ENCODE data around the gene RANBP3L. TPM values are rescaled to one million over a fixed set of nuclear protein-coding genes. Genes with fewer than 3 reads are reported as not detected.
"Not testable (repeated sequence)": the region's sequence is repeated elsewhere in the genome, so short reads cannot be mapped to it uniquely, and the experiment has no call there.

Gene RANBP3L
- total RNA-seq: not detected
- total RNA-seq (2013): not detected

GRCh38 chr5:36301858-36302603 is at the start of gene RANBP3L:
RANBP3L (minus strand) TSS chr5:36301902; CDS start chr5:36301416, 486 bp downstream.
- H3K4me3 Mint-ChIP-seq: no peak within 1 kb of the TSS
- WGBS (ENCODE audit: insufficient coverage): 41% methylated on average over 5 of the region's 5 CpGs
- H3K27ac Mint-ChIP-seq: no peak within 1 kb of the TSS
- peak; percentile 35 to 65 (median 36) for ATAC-seq
- H3K9me3 Mint-ChIP-seq: no peaks in the 10 kb centered on the region
- DNase-seq: peak in 1 of 2 donors; percentile 9
- no peaks in the 10 kb centered on the region for H3K36me3 Mint-ChIP-seq
- Histone ChIP-seq H3K4me1 (ENCODE audit: control insufficient read depth, insufficient read depth, low read length) (no peaks in the 10 kb centered on the region), H3K4me3 (ENCODE audit: low read length) (no peak within 1 kb of the TSS), H3K27ac (ENCODE audit: low read length) (no peak within 1 kb of the TSS), H3K27me3 (ENCODE audit: control insufficient read depth, insufficient read depth, low read length) (peaks cover 2% of the 10 kb centered on the region), H3K9me3 (ENCODE audit: control insufficient read depth, insufficient read depth, low read length) (no peaks in the 10 kb centered on the region), H3K36me3 (ENCODE audit: control insufficient read depth, insufficient read depth, low read length) (no peaks in the 10 kb centered on the region)
- no peak for TF ChIP-seq CTCF (IDR thresholded peaks at IDR 0.05)
- intact Hi-C loops (cut with micrococcal nuclease): no loop called here
- peaks cover 0 to 5% of the 10 kb centered on the region in 2 donors for H3K27me3 Mint-ChIP-seq (ENCODE audit: low read depth in 2 of 2)
- peaks cover 6 to 13% of the 10 kb centered on the region in 2 donors for H3K4me1 Mint-ChIP-seq

- no peak for DNase-seq
- H3K9me3 Mint-ChIP-seq: peaks cover 0 to 2% of the 10 kb centered on the region in 2 donors
- no peaks in the 10 kb centered on the region for H3K4me1 Mint-ChIP-seq
- Histone ChIP-seq H3K9me3 (ENCODE audit: control insufficient read depth, insufficient read depth, low read length) (no peaks in the 10 kb centered on the region), H3K36me3 (ENCODE audit: control insufficient read depth, insufficient read depth, low read length) (no peaks in the 10 kb centered on the region), H3K27ac (ENCODE audit: low read length) (no peak overlapping the region), H3K4me1 (ENCODE audit: control insufficient read depth, insufficient read depth, low read length) (no peaks in the 10 kb centered on the region), H3K4me3 (ENCODE audit: low read length) (no peak overlapping the region), H3K27me3 (ENCODE audit: control insufficient read depth, insufficient read depth, low read length) (no peaks in the 10 kb centered on the region)
- no peaks in the 10 kb centered on the region for H3K36me3 Mint-ChIP-seq
- H3K27me3 Mint-ChIP-seq (ENCODE audit: low read depth in 2 of 2): peaks cover 2 to 14% of the 10 kb centered on the region in 2 donors
- intact Hi-C loops (cut with micrococcal nuclease): no loop called here
- H3K27ac Mint-ChIP-seq: no peak overlapping the region
- no peak for ATAC-seq
- H3K4me3 Mint-ChIP-seq: no peak overlapping the region
- WGBS (ENCODE audit: insufficient coverage): 80% methylated on average over 2 of the region's 5 CpGs
- TF ChIP-seq CTCF (IDR thresholded peaks at IDR 0.05): no peak
Observed at GRCh38 chr5:36346896-36347690, 45.4 kb upstream of the RANBP3L start.

- H3K4me1 Mint-ChIP-seq: no peaks in the 10 kb centered on the region
- H3K4me3 Mint-ChIP-seq: no peak overlapping the region
- H3K27me3 Mint-ChIP-seq (ENCODE audit: low read depth in 2 of 2): peaks cover 2 to 14% of the 10 kb centered on the region in 2 donors
Observed at GRCh38 chr5:36344899-36345298, 43.2 kb upstream of the RANBP3L start.

GRCh38 chr5:36341720-36342119 is 40.0 kb upstream of the RANBP3L start:
- H3K27ac ChIP-seq (ENCODE audit: low read length); DNase-seq; H3K4me1 Mint-ChIP-seq; H3K27ac Mint-ChIP-seq; ATAC-seq; intact Hi-C loops (cut with micrococcal nuclease); H3K4me1 ChIP-seq (ENCODE audit: control insufficient read depth, insufficient read depth, low read length); H3K4me3 Mint-ChIP-seq; H3K4me3 ChIP-seq (ENCODE audit: low read length); H3K36me3 ChIP-seq (ENCODE audit: control insufficient read depth, insufficient read depth, low read length); H3K36me3 Mint-ChIP-seq; H3K9me3 Mint-ChIP-seq; H3K27me3 ChIP-seq (ENCODE audit: control insufficient read depth, insufficient read depth, low read length); H3K9me3 ChIP-seq (ENCODE audit: control insufficient read depth, insufficient read depth, low read length): not testable (repeated sequence)
- 100% methylated on average over 3 of the region's 4 CpGs for WGBS (ENCODE audit: insufficient coverage)
- H3K27me3 Mint-ChIP-seq (ENCODE audit: low read depth in 2 of 2): peaks cover 2 to 14% of the 10 kb centered on the region in 2 donors

More at GRCh38 chr5:36344899-36345298, 43.2 kb upstream of the RANBP3L start:
- H3K36me3 Mint-ChIP-seq: no peaks in the 10 kb centered on the region
- H3K27me3 ChIP-seq (ENCODE audit: control insufficient read depth, insufficient read depth, low read length): no peaks in the 10 kb centered on the region
- no peak overlapping the region for H3K27ac ChIP-seq (ENCODE audit: low read length)
- H3K4me1 ChIP-seq (ENCODE audit: control insufficient read depth, insufficient read depth, low read length): no peaks in the 10 kb centered on the region
- no peak for TF ChIP-seq CTCF (IDR thresholded peaks at IDR 0.05)
- H3K9me3 ChIP-seq (ENCODE audit: control insufficient read depth, insufficient read depth, low read length): no peaks in the 10 kb centered on the region
- intact Hi-C loops (cut with micrococcal nuclease): no loop called here
- H3K27ac Mint-ChIP-seq: no peak overlapping the region
- WGBS (ENCODE audit: insufficient coverage): 100% methylated on average over 1 of the region's 2 CpGs
- DNase-seq: no peak
- no peak for ATAC-seq
- H3K4me3 ChIP-seq (ENCODE audit: low read length): no peak overlapping the region
- H3K9me3 Mint-ChIP-seq: peaks cover 0 to 2% of the 10 kb centered on the region in 2 donors
- H3K36me3 ChIP-seq (ENCODE audit: control insufficient read depth, insufficient read depth, low read length): no peaks in the 10 kb centered on the region
